OCI-LY7 (cell line): ENCODE measurements around the gene MEF2D.

Source experiments
- CTCF ChIP-seq: fragments of 200-600 bp; sonication (generic); conservative IDR thresholded peaks from 2 replicates; pipeline ENCODE4 v1.5.1; 2014; ENCODE audit warnings: mild to moderate bottlenecking, antibody characterized with exemption, low read length, moderate library complexity, mixed read lengths
- EZH2phosphoT487 ChIP-seq: fragments of 200-600 bp; sonication (generic); IDR thresholded peaks from 2 replicates; pipeline ENCODE4 v1.6.1; 2018; ENCODE audit warnings: low read depth, borderline replicate concordance, mild to moderate bottlenecking, mixed run types, antibody characterized with exemption, low read length, moderate library complexity, mixed read lengths

GRCh38 chr1:156502391-156502893 is 1.9 kb upstream of the MEF2D start:
- TF ChIP-seq CTCF, result no peak
- no peak for TF ChIP-seq EZH2phosphoT487
